ENCODE data around the gene CCNK.

CCNK gene

GRCh38 chr14:99521176-99522024 lies 40.2 kb downstream of the CCNK start:
- no peak for DNase-seq

- DNase-seq, result no peak
Measured at GRCh38 chr14:99522025-99522401, 40.8 kb downstream of the CCNK start.

GRCh38 chr14:99522457-99522891 lies 41.3 kb downstream of the CCNK start:
- no peak for DNase-seq

GRCh38 chr14:99522934-99523703 lies 41.9 kb downstream of the CCNK start:
- DNase-seq, result no peak

GRCh38 chr14:99523704-99524055 lies 42.5 kb downstream of the CCNK start:
- no peak for DNase-seq

- DNase-seq, result no peak
Measured at GRCh38 chr14:99524091-99524661, 43.0 kb downstream of the CCNK start.

GRCh38 chr14:99524804-99525698 lies 43.8 kb downstream of the CCNK start:
- DNase-seq, result no peak

- no peak for DNase-seq
Measured at GRCh38 chr14:99525699-99526080, 44.5 kb downstream of the CCNK start.

GRCh38 chr14:99527026-99527425 lies 45.8 kb downstream of the CCNK start:
- no peak for DNase-seq

- DNase-seq, result no peak
Measured at GRCh38 chr14:99527427-99528076, 46.3 kb downstream of the CCNK start.

- DNase-seq, result no peak
Measured at GRCh38 chr14:99529899-99530298, 48.7 kb downstream of the CCNK start.

- DNase-seq, result no peak
Measured at GRCh38 chr14:99530407-99531155, 49.4 kb downstream of the CCNK start.

- no peak for DNase-seq
Measured at GRCh38 chr14:99531251-99532096, 50.3 kb downstream of the CCNK start.

- DNase-seq, result no peak
Measured at GRCh38 chr14:99532310-99532709, 51.1 kb downstream of the CCNK start.

GRCh38 chr14:99534333-99534732 lies 53.1 kb downstream of the CCNK start:
- DNase-seq, result no peak

- DNase-seq, result no peak
Measured at GRCh38 chr14:99534863-99535262, 53.7 kb downstream of the CCNK start.

- DNase-seq, result no peak
Measured at GRCh38 chr14:99535448-99535847, 54.2 kb downstream of the CCNK start.

GRCh38 chr14:99535908-99536778 lies 54.9 kb downstream of the CCNK start:
- no peak for DNase-seq

- no peak for DNase-seq
Measured at GRCh38 chr14:99537399-99537798, 56.2 kb downstream of the CCNK start.

GRCh38 chr14:99538275-99538674 lies 57.1 kb downstream of the CCNK start:
- DNase-seq, result no peak
